Activated CD4-positive, alpha-beta T cell treated with anti-CD3 and anti-CD28 coated beads, Interleukin-2, amount 50 U/mL, for 16 hours (primary cell): Measurements from ENCODE around the gene PPP1CA.
"Not testable (repeated sequence)": the region's sequence is repeated elsewhere in the genome, so short reads cannot be mapped to it uniquely, and the experiment has no call there.

Experiments
- DNase-seq: peaks from one replicate; pipeline ENCODE4 v3.0.0-alpha.2; 2020

PPP1CA gene

DNA sequence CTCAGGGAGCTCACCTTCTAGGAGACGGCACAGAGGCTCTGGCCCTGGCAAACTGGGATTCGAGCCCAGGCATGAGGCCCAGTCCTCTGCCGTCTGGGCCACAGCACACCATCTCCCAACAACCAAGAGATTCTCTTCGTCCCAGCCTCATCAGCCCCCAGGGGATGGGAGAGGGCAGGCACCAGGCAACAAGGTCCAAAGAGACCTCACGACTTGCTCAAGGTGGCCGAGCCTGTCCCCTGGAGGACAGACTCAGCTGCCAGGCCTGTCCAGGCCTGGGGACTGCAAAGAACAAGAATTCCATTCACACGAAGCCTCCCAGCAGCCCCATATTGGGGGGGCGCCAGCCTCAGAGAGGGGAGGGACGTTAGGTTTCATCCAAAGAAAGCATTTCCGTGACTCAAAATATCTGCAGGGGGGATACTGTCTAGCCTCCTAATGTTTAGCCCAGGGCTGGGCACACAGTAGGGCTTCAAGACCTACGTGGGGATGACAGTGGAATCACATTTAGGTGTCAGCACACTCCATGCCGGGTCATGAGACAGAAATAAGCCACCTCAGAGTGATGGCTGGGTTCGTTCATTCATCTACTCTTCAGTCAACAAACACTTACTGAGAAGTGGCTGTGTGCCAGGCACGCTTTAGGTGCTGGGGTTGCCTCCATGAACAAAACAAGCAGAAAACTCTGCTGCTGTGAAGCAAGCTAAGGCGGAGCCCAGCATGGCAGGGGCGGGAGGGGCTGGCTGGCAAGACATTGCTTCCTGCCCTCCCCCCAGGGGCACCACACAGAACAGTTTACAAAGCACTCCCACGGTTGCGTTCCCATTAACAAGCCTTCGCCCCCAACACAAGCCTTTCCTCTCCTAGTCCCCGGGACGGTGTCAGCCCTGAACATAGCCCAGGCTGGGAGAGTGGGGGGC, 15.0 kb upstream of the PPP1CA start:
- no peak for DNase-seq

DNA sequence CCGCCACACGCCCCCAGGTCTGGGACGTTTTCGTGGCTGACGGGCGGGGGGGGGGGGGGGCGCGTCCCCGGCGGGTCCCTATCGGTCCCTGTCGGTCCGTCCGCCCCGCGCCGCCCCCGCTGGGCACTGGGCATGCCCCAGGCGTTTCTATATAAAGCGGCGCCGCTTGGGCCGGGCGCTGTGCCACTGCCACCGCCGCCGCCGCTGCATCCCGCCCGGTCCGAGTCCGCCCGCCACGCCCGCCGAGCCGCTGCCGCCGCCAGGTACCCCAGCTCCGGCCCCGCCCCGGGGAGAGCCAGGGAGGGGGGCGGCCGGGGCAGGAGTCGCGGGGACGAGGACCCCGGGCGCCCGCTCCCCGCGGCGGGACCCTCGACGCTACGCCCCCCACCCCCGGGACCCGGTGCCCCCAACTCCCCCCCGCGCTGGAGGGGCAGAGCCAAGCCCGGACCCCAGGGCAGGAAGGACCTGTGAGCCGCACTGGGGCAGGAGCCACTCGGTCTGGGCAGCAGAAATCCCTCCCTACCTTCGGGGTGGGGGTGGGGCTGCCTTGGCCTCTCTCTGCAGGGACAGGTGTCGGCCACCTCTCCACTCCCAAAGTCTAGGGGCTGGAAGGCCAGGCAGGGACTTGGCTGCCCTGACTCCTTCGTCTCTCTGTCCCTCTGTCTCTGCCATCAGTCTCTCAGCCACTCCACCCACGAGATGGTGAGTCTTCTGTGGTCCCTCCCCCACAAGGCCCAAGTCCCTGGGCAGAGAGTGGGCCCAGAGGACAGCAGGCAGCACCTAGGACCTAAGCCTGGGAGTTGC, 14.0 kb upstream of the PPP1CA start, which contains the start of gene CARNS1:
Gene CARNS1, plus strand, starts transcription at position 178 of the 804 bp plus-strand sequence. Its CDS starts 522 bp downstream, at position 700.
- no peak for DNase-seq

DNA sequence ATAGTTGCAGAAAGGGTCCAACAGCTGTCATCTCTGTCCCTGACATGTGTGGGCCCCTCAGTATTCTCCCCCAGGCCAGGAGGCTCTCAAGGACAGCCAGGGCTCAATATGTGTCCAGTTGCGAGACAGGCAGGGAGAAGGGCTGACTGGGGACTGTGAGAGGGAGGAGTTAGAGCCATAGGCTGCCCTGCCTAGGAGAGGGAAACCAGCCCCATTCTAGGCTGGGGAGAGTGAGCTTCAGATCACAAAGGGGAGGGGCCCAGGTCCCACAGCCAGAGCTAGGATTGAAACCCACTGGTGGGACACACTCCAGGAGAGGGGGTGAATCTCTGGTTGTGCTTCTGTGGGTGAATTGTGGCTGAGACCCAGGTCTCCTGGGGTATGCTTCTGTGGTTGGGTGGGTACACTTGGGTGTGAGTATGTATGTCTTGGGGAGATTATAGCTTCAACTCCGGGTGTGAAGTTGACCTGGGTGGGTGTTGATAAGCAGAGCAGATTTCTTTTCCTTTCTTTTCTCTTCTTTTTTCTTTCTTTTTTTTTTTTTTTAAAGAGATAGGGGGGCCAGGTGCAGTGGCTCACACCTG, 11.7 kb upstream of the PPP1CA start:
- DNase-seq, result no peak

DNA sequence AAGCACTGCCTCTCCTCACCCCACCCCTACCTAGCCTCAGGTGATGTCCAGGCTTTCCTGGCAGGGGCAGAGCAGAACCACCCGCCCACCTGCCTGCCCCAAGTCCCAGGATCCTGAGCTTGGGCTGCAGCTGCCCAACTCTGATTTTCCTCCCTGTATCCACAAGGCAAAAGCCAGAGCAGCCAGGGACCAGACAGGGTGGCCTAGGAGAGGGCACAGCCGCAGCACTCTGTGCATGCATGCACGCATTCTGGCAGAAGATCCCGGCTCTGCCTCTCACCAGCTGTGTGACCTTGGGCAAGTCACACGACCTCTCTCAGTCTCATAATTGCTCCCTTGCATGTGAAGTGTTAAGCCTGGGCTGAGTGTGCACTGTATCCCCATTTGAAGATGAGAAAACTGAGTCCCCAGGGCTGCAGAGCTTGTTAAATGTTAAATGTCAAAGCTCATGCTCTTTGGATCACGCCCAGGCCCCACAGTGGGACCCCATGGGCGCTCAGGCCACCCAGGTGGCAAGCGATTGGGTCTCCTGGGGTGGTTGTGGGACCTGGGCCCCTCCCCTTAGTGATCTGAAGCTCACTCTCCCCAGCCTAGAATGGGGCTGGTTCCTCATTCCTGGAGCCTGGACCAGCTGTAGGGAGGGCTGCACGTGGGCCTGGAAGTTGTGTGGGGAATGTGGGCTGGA, 11.0 kb upstream of the PPP1CA start:
- no peak for DNase-seq

DNA sequence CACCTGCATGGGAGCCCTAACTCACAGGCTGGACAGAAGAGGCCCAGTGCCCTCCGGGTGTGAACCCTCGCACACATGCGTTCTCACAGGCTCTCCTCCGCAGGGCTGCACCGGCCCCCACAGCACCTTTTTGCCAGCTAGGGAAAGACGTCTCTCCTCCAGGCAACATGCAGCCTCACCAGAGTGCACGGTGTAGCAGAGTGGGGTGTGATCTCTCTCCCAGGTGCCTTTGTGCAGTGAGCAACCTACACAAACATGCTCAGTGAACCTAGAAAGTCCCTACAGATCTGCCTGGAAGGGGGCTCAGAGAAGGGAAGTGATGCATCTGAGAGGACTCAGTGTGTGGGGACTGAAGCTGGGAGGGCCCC, 10.1 kb upstream of the PPP1CA start:
- DNase-seq, result no peak

DNA sequence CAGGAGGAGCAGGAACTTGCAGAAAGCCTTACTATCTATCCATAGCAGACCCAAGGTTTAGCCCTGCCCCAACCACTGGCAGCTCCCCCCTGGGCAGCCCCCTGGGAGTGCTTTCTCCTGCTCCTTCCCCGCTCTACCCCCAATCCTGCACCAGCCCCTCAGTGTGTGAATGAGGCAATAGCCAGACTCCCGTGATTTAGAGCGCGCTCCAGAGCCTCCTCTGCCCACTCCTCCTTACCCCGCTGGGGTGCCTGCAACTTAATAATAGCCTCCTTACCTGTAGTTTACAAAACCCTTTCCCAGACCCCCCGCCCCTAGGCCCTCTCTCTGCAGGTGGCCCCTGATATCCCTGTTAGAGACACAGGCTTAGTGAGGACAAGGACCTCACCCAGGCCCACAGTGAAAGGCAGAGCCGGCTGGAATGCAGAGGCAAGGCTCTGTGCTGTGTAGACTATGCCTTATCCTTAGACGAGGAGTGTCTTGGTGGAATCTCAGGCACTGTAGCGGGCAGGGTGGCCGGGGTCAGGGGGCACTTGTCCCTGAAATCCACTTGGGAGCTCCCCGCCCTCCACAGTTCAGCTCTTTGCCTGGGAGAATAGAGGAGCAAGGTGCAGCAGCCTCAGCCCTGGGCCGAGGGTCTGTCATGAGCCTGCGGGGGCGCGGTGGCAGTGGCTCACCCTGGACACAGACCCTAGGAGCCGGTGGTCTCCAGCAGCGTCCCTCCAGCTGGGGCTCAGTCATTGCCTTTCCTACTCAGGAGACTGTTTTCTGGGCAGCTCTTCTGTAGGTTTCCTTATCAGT, 9.5 kb upstream of the PPP1CA start:
- DNase-seq, result no peak

DNA sequence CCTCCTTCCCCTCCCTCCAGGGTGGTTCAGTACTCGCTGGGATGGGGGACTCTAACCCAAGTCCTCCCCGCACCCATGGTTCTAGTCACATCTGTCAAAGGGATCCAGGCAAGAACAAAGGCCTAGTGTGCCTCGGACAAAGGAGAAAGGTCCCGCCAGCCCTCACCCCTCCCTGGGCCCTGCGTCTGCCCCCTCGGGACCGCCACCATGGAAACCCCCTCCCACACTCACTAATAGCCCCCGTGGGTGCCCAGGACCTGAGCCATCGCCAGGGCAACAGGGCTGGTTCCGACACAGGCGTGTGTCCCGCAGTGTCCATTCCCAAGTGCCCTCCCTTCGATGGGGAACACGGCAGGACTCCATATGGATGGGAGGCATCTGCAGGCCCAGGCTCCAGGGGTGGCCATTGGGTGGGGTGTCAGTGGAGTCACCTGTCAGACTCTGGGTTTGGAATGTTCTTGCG, 8.7 kb upstream of the PPP1CA start:
- DNase-seq, result no peak

DNA sequence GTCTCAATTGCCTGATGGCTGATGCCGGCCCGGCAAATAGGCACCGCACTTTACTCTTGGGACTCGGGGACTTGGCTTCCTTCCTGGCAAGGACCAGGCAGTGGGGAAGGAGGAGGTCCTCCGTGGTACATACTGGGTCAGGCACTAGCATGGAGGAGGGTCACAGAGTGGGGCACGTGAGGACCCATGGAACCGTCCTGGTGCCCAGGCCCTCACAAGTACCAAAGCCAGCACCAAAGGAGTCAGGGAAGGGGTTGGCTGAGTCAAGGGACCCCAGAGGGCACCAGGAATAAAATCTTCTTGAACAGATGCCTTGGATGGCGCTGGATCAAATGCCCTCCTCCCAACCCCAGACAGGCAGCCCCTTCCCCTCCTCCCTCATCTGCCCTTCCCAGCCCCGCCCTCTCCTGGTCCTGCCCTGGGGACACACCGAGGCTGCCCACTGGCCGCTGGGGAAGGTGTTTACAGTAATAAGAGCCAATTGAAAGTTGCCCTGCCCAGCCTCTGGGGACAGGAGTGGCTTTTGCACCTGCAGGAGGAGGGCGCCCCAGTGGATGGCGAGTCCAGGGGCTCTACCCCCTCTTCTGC, 8.2 kb upstream of the PPP1CA start:
- no peak for DNase-seq

DNA sequence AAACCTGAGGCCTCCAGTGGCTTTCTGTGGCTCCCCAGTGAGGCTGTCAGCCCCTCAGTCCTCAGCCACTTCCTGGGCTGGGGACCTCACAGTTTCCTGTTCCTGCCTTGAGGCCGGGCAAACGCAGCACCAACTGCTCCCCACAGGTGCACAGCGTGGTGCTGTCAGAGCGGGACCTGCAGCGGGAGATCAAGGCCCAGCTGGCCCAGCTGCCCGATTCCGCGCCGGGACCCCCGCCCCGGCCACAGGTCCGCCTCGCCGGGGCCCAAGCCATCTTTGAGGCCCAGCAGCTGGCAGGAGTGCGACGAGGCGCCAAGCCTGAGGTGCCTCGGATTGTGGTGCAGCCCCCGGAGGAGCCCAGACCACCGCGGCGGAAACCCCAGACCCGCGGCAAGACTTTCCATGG, 7.6 kb upstream of the PPP1CA start:
- peak; percentile 89 for DNase-seq

DNA sequence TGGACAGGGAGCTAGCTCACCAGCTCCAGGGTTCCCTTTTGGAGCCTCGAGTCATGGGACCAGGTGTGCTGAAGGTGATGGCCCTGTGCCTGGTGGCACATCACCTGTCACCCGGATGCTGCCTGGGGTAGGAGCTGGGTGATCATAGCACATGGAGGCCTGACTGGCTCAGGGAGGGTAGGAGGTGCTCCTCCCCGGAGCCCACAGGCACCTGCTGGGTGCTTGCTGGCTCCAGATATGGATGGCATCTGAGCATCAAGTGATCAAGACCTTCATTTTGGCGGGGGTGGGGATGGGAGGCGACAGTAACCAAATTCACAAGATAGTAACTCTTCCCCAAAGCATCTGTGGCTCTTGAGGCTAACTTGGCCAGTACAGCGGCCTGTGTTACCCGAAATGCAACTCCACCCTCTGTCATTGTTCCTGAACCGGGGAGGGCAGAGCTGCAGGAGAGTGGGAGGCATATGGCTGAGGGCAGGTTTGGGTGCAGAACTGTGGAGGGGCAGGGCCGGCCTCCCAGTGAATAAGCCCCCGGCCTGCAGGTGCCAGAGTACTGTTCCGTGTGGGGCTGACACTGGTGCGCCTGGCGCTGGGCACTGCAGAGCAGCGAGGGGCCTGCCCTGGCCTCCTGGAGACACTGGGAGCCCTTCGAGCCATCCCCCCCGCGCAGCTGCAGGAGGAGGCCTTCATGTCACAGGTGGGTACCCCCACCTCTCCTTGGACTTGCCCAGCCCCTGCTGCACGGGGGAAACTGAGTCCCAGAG, 7.0 kb upstream of the PPP1CA start:
- DNase-seq, result peak; percentile 46

DNA sequence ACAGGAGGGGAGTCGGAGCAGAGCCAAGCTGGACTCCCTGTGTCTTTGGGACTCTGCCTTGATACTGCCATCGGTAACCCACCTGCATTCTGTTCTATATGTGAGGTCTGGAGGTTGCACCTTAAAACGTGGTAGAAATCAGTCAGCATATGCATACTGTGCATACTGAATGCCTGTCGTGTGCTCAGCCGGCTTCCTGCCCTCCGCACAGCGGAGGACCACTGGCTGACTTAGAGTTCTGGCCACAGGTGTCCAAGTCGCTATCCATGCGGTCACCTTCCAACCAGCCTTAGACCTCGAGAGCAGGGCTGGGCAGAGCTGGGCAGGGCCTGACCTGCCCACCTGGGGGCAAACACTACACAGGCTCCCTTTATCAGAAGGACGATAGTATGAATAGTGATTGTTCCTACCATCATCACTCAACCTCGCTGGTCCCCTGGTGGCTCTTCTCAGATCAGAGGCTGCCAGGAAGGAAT, 6.1 kb upstream of the PPP1CA start:
- DNase-seq, result no peak

DNA sequence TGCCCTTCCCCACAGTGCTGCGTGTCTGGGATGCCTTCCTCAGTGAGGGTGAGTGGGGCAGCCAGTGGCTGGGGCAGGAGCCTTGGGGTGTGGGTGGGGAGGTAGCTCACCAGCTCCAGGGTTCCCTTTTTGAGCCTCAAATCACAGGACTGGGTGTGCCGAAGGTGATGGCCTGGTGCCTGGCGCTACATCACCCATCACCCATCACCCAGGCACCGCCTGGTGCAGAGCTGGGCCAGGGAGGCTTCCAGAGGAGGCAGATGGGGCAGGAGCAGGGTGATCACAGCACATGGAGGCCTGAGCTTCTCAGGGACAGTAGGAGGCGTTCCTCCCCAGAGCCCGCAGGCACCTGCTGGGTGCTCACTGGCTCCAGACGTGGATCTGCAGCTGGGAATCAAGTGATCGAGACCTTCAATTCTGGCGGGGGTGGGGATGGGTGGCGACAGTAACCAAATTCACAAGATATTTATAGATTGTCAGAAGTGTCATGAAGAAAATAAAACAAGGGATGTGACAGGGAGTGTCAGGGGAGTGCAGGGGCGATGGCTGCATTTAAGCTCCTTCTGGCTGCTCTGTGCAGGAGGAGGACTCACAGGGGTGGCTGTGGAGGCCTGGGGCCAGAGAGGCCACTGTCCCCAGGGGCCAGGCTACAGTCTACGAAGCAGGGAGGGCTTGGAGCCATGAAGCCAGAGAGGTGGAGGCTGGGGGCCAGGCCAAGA, 5.5 kb upstream of the PPP1CA start:
- DNase-seq, result no peak

DNA sequence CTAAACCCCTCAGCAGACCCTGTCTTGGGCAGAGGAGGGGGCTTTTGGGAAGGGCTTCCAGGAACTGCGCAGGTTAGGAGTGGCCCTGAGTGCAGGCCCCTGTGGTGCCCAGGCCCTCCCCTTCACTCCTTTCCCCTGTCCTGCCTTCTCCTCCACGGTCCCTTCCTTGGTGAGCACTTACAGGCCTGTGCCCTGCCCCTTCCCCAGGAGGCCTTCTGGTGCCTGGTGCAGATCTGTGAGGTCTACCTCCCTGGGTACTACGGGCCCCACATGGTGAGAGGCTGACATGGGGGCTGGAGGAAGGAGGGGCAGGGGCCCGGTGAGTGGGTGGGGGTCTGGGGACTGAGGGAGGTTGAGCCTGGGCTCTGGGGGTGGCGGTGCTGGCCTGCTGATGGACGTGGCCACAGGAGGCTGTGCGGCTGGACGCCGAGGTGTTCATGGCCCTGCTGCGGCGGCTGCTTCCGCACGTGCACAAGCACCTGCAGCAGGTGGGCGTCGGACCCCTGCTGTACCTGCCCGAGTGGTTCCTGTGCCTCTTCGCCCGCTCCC, 4.8 kb upstream of the PPP1CA start:
- no peak for DNase-seq

DNA sequence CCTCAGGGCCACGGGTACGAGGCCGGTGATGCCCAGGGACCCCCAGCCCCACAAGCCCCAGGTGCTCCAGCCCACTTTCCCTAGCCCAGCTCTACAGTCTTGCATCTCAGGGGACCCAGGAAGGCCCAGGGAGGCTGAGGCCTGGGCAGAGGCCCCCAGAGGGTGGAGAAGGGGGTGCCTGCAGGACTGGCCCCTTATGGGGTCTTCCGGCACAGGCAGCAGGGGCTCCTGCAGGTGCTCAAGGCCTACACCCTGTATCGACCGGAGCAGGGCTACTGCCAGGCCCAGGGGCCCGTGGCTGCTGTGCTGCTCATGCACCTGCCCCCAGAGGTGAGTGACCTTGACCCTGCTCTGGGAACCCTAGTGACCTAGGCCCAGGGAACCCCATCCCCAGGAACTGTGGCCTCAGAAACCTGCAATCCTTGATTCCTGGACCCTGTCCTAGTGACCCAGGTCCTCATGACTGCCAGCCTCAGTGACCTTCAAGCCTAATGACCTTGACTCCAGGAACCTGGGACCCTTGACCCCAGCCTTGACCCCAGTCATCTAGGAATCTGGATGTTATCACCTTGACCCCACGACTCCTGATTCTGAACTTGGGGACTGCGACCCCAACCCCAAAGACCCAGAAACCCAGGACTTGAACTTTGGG, 4.2 kb upstream of the PPP1CA start:
- no peak for DNase-seq

DNA sequence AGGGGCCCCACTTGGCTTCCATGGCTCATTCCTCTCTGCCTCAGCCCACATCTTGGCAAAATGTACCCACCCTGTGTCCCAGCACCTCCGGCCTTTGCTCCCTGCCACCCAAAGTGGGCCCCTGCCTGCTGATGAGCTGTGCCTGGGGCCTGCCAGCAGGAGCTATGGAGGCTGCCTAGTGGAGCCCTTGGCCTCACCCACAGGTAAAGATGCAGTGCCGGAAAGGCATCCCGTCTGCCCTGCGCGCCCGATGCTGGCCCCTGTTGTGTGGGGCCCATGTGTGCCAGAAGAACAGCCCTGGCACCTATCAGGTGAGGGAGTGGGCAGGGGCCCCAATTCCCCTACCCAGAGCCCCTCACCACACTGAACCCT, 3.5 kb upstream of the PPP1CA start:
- DNase-seq, result no peak

DNA sequence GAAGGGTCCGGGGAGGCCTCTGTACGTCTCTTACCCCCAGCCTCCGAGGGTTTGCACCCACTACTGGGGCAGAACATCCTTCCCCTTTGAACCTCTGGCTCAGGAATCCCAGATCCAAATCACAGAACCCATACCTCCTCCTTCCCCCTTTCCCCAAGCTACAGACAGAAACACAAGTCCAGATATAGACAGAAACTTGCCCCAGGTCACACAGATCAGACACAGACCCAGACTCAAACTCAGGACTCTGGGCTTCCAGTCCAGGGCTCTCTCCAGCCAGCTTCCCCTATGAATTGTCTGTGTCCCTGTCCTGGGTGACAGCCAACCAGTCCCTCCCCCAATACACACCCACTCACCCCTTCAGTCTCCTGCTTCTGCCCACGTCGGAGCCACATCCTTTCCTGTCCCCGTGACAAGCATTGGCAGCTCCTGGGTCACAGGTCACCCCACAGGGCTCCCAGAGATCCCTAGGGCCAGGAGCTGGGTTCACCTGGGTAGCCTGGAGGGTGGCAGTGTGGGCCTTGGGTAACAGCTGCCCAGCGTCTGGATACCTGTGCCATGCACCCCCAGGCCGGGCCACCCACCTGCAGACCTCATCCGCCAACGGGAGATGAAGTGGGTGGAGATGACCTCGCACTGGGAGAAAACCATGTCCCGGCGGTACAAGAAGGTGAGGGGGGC, 3.0 kb upstream of the PPP1CA start:
- peak; percentile 77 for DNase-seq

DNA sequence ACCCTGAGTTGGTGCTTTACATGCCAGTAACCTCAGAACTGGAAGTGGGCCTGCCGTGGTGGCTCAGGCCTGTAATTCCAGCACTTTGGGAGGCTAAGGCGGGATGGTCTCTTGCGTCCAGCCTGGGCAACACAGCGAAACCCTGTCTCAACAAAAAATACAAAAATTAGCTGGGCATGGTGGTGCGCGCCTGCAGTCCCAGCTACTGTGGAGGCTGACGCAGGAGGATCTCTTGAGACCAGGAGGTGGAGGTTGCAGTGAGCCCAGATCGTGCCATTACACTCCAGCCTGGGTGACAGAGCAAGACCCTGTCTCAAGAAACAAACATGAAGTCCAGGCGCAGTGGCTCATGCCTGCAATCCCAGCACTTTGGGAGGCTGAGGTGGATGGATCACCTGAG, 1.4 kb upstream of the PPP1CA start:
- DNase-seq, result not testable (repeated sequence)

DNA sequence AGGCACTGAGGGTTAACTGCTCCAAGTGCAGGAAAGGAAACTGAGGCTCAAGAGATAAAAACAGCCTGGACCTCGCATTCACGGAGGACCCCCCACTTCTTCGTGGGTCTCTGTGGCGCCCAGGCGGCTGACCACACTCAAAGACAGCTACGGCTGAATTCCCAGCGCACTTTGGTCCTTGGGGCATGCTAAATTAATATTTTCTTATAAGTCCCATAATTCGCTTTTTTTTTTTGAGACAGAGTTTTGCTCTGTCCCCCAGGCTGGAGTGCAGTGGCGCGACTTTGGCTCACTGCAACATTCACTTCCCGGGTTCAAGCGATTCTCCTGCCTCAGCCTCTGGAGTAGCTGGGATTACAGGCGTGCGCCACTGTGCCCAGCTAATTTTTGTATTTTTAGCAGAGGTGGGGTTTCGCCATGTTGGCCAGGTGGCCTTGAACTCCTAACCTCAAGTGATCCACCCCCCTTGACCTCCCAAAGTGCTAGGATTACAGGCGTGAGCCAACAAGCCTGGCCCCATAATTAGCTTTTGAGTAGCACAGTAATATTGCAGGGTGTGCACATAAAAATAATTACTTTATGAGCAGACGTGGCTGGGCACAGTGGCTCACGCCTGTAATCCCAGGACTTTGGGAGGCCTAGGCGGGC, 658 bp upstream of the PPP1CA start:
- DNase-seq, result not testable (repeated sequence)
